PC-9 (cell line): ENCODE measurements around the gene LILRB3. TPM values are rescaled to one million over a fixed set of nuclear protein-coding genes. Genes with fewer than 3 reads are reported as not detected.
"Not testable (repeated sequence)": the region's sequence is repeated elsewhere in the genome, so short reads cannot be mapped to it uniquely, and the experiment has no call there.

Experiments
- BruUV-seq: library from RNA; stranded (reverse); fragments of 400-500 nt; replicated peaks from 2 replicates; lab custom pipeline; 2021; lab: Mats Ljungman, UMichigan
- CTCF ChIA-PET: fragments of 300-600 bp; sonication (Branson Sonifier 250); formaldehyde crosslinking; loops from one replicate; lab custom pipeline; 2022; ENCODE audit warnings: antibody characterized with exemption; lab: Charles Lee
- POLR2A ChIA-PET: fragments of 300-600 bp; sonication (Branson Sonifier 250); formaldehyde crosslinking; loops from one replicate; lab custom pipeline; 2022; ENCODE audit warnings: antibody characterized with exemption; ENCODE audit not compliant: unreplicated experiment; lab: Charles Lee
- DNase-seq, 2 experiments: peaks; one replicate each; pipeline versions ENCODE4 v3.0.0 to v3.0.0-alpha.2; 2015 to 2022; ENCODE audit warnings: mixed read lengths in 1 of 2
- H2AFZ ChIP-seq: fragments of 200-600 bp; sonication (generic); 2 replicates; pipeline ENCODE4 v1.8.1; 2017; ENCODE audit warnings: antibody characterized with exemption
- H3F3A ChIP-seq: fragments of 200-600 bp; sonication (generic); 2 replicates; pipeline ENCODE4 v1.8.1; 2017; ENCODE audit warnings: antibody characterized with exemption, mild to moderate bottlenecking, low read depth; ENCODE audit not compliant: insufficient read depth
- H3K27ac ChIP-seq: fragments of 200-600 bp; sonication (generic); 2 replicates; pipeline ENCODE4 v1.6.1; 2016; ENCODE audit warnings: mixed run types
- H3K27me3 ChIP-seq: fragments of 200-600 bp; sonication (generic); 2 replicates; pipeline ENCODE4 v1.6.1; 2016; ENCODE audit warnings: low read depth, mixed run types; ENCODE audit not compliant: insufficient read depth
- H3K36me3 ChIP-seq: fragments of 200-600 bp; sonication (generic); 2 replicates; pipeline ENCODE4 v1.6.1; 2016; ENCODE audit warnings: low read depth, mixed run types
- H3K4me1 ChIP-seq: fragments of 200-600 bp; sonication (generic); replicated peaks from 2 replicates; pipeline ENCODE4 v1.6.1; 2016; ENCODE audit warnings: mixed run types; ENCODE audit not compliant: insufficient read depth
- H3K4me2 ChIP-seq: fragments of 200-600 bp; sonication (generic); 2 replicates; pipeline ENCODE4 v1.6.1; 2017; ENCODE audit warnings: mixed run types
- H3K4me3 ChIP-seq: fragments of 200-600 bp; sonication (generic); 2 replicates; pipeline ENCODE4 v1.6.1; 2016; ENCODE audit warnings: mixed run types
- H3K79me2 ChIP-seq: fragments of 200-600 bp; sonication (generic); 2 replicates; pipeline ENCODE4 v1.6.1; 2017; ENCODE audit warnings: low read depth, mixed run types
- H3K9me2 ChIP-seq: fragments of 200-600 bp; sonication (generic); 2 replicates; pipeline ENCODE4 v1.8.1; 2017; ENCODE audit warnings: mild to moderate bottlenecking; ENCODE audit not compliant: insufficient read depth
- H3K9me3 ChIP-seq: fragments of 200-600 bp; sonication (generic); 2 replicates; pipeline ENCODE4 v1.8.1; 2016; ENCODE audit warnings: low read depth; ENCODE audit not compliant: insufficient read depth
- H4K20me1 ChIP-seq: fragments of 200-600 bp; sonication (generic); 2 replicates; pipeline ENCODE4 v1.8.1; 2017; ENCODE audit not compliant: insufficient read depth
- EZH2 ChIP-seq: fragments of 200-600 bp; sonication (generic); IDR thresholded peaks from 2 replicates; pipeline ENCODE4 v1.8.0; 2017; ENCODE audit warnings: antibody characterized with exemption, low read depth
- intact Hi-C: fragments of 100-400 bp; cut with micrococcal nuclease; formaldehyde crosslinking; loops from one replicate; pipeline ENCODE4 v1.10.0; 2022; ENCODE audit not compliant: unreplicated experiment
- total RNA-seq: library from RNA; stranded (reverse); gene quantifications from 2 replicates; pipeline ENCODE4 v1.2.3, GENCODE V29; 2021
- TF ChIP-seq, protein P1 (sequence below): fragments of 200-600 bp; sonication (generic); conservative IDR thresholded peaks from 2 replicates; pipeline ENCODE4 v1.6.1; 2017; ENCODE audit warnings: mixed run types, antibody characterized with exemption, mild to moderate bottlenecking, moderate library complexity

Gene LILRB3
- total RNA-seq, 1 experiment from 2014 or later, result not detected

DNA sequence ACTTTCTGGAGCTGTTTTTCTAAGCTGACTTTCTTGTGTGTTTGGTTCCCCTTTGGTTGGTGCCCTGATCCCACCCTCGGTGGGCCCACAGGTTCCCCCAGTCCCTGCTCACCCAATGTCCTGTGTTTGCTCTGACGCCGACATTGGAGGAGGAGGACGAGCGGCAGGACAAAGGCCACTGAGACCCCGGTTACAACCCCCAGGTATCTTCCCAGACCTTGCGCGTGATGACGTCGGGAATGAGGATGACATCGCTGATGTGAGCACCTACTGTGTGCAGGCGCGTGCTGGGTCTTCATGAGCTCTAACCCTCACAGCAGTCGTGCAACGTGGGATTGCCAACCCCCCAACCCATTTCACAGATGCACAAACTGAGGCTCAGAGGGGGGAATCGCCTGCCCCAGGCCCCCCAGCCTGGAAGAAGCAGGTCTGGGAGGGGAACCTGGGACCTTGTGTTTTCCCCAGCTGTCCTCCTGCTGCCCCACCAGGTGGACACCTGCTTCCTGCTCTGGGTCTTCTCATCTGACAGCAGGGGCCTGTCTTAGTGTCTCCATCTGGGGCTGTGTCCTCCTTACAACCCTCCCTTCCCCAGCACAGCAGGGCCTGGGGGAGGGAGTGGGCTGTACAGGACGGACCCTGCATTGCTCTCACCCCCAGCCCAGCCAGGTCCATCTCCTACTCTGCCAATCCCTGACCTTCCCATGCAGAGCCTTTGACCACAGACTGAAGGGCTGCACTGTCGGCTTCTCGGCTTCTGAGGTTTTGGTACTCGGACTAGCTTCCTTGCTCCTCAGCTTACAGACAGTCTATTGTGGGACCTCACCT is 24.5 kb upstream of the LILRB3 start:
- Histone ChIP-seq H3K36me3 (no peaks in the 10 kb centered on the region), H3K27me3 (peaks cover 82% of the 10 kb centered on the region), H3K4me2 (no peak overlapping the region), H4K20me1 (no peaks in the 10 kb centered on the region; the same call in 1 of the 2 replicates), H3K4me3 (no peak overlapping the region), H3K79me2 (no peaks in the 10 kb centered on the region), H3K4me1 (no peaks in the 10 kb centered on the region), H3F3A (no peaks in the 10 kb centered on the region), H3K9me3 (no peaks in the 10 kb centered on the region), H3K9me2 (no peaks in the 10 kb centered on the region), H3K27ac (no peak overlapping the region), H2AFZ (no peak overlapping the region; the same call in 1 of the 2 replicates)
- intact Hi-C loops, result no loop called here
- DNase-seq, result no peak
- BruUV-seq, result no TSS peak
- POLR2A ChIA-PET, result interaction anchor here (0.6 kb wide), 2 partner anchors 176 to 341 kb away, joined by 5 to 8 read pairs; no protein-coding TSS in a partner anchor
- CTCF ChIA-PET, result no interaction called here
- TF ChIP-seq, protein P1, sequence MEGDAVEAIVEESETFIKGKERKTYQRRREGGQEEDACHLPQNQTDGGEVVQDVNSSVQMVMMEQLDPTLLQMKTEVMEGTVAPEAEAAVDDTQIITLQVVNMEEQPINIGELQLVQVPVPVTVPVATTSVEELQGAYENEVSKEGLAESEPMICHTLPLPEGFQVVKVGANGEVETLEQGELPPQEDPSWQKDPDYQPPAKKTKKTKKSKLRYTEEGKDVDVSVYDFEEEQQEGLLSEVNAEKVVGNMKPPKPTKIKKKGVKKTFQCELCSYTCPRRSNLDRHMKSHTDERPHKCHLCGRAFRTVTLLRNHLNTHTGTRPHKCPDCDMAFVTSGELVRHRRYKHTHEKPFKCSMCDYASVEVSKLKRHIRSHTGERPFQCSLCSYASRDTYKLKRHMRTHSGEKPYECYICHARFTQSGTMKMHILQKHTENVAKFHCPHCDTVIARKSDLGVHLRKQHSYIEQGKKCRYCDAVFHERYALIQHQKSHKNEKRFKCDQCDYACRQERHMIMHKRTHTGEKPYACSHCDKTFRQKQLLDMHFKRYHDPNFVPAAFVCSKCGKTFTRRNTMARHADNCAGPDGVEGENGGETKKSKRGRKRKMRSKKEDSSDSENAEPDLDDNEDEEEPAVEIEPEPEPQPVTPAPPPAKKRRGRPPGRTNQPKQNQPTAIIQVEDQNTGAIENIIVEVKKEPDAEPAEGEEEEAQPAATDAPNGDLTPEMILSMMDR, result no peak
- TF ChIP-seq EZH2, result no peak

DNA sequence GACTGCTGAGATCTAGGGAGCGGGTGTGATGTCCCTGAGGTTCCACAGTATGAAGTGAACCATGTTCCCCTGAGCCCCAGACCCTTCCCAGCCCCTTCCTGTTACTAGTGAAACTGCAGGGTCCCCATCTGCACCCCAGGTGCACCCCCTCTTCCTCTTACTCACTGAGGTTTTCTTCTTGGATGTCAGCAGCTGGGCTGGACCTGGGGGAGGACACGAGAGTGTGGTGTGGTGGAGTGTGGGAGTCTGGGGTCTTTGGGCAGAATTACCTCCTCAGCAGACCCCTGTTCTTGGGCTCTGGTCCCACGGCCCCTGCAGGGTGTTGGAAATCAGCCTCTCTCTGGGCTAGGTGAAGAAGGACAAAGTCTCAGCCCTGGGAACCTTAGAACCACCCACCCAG is 23.1 kb upstream of the LILRB3 start:
- H4K20me1 ChIP-seq, result no peaks in the 10 kb centered on the region; the same call in 1 of the 2 replicates
- H3K9me2 ChIP-seq, result no peaks in the 10 kb centered on the region
- H3K4me3 ChIP-seq, result no peak overlapping the region
- no peak for DNase-seq
- intact Hi-C loops, result no loop called here
- H3K79me2 ChIP-seq, result no peaks in the 10 kb centered on the region
- H3K4me1 ChIP-seq, result no peaks in the 10 kb centered on the region
- H3K4me2 ChIP-seq, result no peak overlapping the region
- no peak for TF ChIP-seq EZH2
- TF ChIP-seq, protein P1, result no peak
- H3F3A ChIP-seq, result no peaks in the 10 kb centered on the region
- H3K27me3 ChIP-seq, result peaks cover 86% of the 10 kb centered on the region
- CTCF ChIA-PET, result no interaction called here
- no peak overlapping the region for H3K27ac ChIP-seq
- POLR2A ChIA-PET, result interaction anchor here (0.6 kb wide), 1 partner anchor 1246 kb away, joined by 3 read pairs; no protein-coding TSS in a partner anchor
- H3K36me3 ChIP-seq, result no peaks in the 10 kb centered on the region
- no TSS peak for BruUV-seq
- H2AFZ ChIP-seq, result no peak overlapping the region
- no peaks in the 10 kb centered on the region for H3K9me3 ChIP-seq

DNA sequence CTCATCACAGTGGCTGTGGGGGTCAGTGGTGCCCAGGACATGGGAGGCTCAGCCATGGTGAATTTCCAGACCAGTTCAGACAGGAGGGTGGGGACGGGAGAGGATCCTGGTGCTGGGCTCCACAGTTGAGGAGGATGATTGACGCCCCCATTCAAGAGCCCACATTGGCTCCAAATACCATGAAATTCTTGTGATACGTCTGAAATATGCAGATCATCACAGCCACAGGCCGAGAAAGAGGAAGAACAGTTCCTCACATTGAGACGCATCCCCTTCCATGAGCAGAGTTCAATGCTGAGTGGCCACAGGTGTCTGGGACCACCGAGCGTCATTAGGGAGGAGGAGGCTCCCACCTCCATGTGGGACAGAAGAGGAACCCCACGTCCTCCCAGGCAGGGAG is 21.0 kb upstream of the LILRB3 start:
- CTCF ChIA-PET, intact Hi-C loops: not testable (repeated sequence)

DNA sequence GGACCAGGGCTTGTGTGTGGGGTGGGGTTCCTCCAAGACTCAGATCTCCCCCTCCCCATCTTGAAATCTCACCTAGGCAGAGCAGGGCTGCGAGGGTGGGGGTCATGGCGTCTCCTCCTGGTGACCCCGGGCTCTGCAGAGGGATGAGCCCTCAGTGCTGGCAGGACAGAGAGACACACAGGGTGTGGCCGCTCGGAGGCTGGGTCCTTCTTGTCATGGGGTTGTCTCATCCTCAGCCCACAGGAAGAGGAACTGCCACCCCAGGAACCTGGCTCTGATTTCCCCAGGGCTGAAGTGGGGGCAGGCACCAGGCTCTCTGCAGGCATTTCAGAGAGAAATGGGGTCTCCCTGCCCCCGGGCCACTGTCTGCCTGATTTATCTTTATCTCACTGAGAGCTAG is 19.8 kb upstream of the LILRB3 start, which contains the start of gene LILRA6:
Gene LILRA6, minus strand, starts transcription at position 145 of the 400 bp plus-strand sequence.
- intact Hi-C loops, H3K4me2 ChIP-seq, H3K79me2 ChIP-seq, DNase-seq, POLR2A ChIA-PET, H2AFZ ChIP-seq, CTCF ChIA-PET, H3K9me2 ChIP-seq, H3K36me3 ChIP-seq, BruUV-seq, H3F3A ChIP-seq, H3K4me1 ChIP-seq, H3K4me3 ChIP-seq, H4K20me1 ChIP-seq, H3K27ac ChIP-seq, H3K9me3 ChIP-seq: not testable (repeated sequence)
- H3K27me3 ChIP-seq, result peaks cover 83% of the 10 kb centered on the region

More for the DNA sequence above, 21.0 kb upstream of the LILRB3 start:
- H3K4me3 ChIP-seq, H3K9me2 ChIP-seq, H4K20me1 ChIP-seq, H3K36me3 ChIP-seq, H3K4me1 ChIP-seq, H3K79me2 ChIP-seq, DNase-seq, H3F3A ChIP-seq, H3K27ac ChIP-seq, BruUV-seq, H3K9me3 ChIP-seq, H3K4me2 ChIP-seq, H2AFZ ChIP-seq, POLR2A ChIA-PET: not testable (repeated sequence)
- peaks cover 85% of the 10 kb centered on the region for H3K27me3 ChIP-seq

DNA sequence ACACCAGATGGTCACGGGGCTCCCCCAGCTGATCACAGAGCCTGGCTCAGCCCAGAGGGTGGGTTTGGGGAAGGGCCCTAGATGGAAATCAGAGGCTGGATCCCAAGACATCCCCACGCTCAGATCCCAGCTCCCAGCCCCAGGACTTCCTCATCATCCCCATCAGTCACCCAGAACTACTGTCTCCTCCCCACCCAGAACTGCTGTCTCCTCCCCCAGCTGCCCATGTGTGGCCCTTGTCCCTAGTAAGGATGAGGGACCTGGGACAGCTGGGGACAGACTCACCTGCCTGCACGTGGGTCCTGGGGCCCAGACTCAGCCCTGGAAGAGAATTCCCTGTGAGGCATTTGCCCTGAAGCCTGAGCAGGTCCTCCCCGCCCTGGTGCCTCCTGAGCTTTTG is 19.4 kb upstream of the LILRB3 start:
- DNase-seq, H3F3A ChIP-seq, H2AFZ ChIP-seq, CTCF ChIA-PET, POLR2A ChIA-PET, H3K9me3 ChIP-seq, intact Hi-C loops, H3K36me3 ChIP-seq, H3K4me3 ChIP-seq, H3K27ac ChIP-seq, H3K4me2 ChIP-seq, BruUV-seq, H4K20me1 ChIP-seq, H3K4me1 ChIP-seq, H3K79me2 ChIP-seq, H3K9me2 ChIP-seq: not testable (repeated sequence)
- H3K27me3 ChIP-seq, result peaks cover 83% of the 10 kb centered on the region
